Activated CD8-positive, alpha-beta memory T cell treated with anti-CD3 and anti-CD28 coated beads, Interleukin-2, amount 50 U/mL, for 48 hours (primary cell): Measurements from ENCODE around the gene LRCH1.
"Not testable (repeated sequence)": the region's sequence is repeated elsewhere in the genome, so short reads cannot be mapped to it uniquely, and the experiment has no call there.

ENCODE experiments used
- DNase-seq: peaks from one replicate; pipeline ENCODE4 v3.0.0-alpha.2; 2020

Gene LRCH1, protein sequence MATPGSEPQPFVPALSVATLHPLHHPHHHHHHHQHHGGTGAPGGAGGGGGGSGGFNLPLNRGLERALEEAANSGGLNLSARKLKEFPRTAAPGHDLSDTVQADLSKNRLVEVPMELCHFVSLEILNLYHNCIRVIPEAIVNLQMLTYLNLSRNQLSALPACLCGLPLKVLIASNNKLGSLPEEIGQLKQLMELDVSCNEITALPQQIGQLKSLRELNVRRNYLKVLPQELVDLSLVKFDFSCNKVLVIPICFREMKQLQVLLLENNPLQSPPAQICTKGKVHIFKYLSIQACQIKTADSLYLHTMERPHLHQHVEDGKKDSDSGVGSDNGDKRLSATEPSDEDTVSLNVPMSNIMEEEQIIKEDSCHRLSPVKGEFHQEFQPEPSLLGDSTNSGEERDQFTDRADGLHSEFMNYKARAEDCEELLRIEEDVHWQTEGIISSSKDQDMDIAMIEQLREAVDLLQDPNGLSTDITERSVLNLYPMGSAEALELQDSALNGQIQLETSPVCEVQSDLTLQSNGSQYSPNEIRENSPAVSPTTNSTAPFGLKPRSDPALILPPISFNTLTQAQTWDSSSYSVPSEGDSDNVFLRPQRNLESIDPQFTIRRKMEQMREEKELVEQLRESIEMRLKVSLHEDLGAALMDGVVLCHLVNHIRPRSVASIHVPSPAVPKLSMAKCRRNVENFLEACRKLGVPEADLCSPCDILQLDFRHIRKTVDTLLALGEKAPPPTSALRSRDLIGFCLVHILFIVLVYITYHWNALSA

DNA sequence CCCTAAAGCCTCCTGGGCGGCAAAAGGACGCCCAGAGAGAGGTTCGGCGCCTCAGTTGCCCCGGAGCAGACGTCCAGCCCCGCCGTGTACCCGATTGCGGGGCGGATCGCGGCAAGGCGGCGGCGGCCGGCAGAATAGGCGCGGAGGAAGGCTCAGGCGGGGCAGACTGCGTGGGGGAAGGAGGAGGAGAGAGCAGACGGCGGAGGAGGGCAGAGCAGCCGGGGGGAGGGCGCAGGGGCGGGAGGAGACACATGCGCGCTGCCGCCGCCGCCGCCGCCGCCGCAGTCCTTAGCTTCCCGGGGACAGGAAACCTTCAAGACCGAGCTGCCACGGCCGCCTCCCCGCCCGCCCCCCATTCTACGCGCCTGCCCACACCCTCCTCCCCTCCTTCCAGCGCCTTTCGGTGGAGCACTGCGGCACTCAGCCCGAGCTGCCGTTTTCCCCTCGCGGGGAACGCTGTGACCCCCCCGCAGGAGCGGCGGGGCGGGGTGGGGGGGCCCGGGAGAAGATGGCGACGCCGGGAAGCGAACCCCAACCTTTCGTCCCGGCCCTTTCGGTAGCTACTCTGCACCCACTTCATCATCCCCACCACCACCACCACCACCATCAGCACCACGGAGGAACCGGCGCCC, at the start of gene LRCH1:
Gene LRCH1, plus strand, starts transcription at position 282 of the 632 bp plus-strand sequence. Its CDS starts 227 bp downstream, at position 509.
- DNase-seq = peak; percentile 88

DNA sequence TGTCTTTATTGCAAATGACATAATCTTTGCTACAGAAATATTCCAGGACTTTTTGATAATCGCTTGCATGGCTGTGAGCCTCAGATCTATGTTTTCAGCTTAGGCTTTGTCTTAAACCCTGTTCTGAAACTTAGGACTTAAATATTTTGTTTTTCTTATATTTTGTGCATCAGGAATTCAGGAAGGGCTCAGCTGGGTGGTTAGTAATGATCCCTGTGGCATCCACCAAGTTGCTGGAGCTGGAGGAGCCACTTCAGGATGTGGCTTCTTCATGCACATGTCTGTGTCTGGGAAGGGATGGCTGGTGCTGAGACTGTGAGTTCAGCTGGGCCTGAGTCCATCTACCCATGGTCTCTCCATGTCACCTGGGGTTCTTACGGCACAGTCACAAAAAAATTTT, 48.9 kb upstream of the LRCH1 start:
- no peak for DNase-seq

DNA sequence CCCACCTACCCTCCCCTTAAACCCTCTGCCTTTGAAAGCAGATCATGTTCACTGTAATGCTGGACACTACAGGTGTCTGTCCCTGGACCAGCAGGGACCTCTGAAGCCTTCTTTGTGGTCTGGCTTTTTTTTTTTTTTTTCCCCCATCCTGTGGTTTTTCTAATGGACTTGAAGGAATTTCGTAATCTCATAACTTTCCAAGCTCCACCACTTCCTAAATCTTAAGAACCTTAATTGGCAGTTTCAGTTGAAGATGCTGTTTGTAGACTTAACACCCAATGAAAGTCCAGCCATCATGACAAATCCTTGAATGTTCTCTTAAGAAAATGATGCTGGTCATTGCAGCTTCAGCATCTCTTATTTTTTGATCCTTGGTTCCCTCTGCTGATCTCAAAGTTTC, 45.0 kb upstream of the LRCH1 start:
- no peak for DNase-seq

DNA sequence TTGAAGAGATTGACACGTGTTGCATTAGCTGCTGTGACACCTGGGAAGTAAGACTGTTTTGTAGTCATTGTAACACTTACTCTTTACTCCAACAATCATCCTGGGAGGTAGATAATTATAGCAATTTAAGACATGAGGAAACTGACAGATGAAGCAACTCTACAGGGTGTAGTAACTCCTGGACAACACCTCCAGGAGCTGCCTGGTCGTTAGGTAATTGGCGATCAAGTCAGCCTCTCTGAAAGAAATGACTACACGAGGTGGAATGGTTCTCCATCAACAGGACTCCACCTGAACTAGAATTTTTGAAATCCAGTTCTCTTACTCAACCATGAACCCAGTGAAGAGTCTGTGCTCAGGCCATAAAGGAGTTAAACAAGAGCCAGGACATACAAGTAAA, 43.0 kb upstream of the LRCH1 start:
- no peak for DNase-seq

DNA sequence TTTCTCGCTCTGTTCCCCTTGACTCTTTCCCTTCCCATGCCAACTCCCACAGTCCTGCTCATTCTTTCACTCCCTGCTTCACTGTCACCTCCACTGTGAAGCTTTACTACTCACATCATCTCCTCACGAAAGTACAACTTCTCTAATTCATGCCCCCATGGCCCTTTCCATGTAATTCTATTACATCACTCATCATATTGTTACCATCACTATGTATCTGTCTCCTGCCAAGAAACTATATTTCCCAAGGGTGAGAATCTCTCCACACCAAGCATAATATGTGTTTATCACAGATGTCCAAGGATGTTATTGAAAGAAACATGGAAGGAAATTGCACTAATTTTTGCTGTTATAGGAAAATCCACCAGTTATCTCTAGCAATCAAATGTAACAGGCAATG, 37.2 kb upstream of the LRCH1 start:
- DNase-seq = no peak

DNA sequence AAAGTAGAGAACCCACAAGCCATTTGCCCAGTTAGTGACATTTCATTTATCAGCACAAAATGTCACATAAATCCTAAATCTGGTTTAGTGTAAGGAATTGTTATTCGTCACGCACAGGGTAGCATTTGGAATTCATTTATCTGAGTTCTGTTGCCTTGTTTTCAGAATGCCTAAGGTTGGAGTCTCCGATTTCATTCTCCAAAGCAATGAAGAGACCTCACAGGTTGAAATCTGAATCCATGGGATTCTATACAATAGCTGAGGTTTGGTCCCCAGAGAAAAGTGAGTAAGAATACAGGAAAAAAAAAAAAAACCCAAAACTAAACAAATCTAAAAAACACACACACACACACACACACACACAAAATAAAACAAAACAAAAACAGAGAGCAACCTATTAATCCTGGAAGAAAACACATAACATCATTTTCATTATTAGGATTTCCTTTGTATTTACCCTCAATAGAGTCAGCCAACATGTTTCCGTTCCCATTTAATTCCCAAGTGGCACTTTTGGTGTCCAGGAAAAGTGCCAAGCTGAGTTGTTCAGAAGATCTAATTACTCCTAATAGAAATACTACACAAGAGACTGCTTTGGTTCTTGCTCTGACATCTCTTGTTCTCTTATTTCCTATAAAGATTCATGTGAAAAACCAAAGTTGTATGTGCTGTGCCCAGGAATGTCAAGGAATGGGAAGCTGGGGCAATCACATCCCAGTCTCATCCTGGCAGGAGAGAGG, 36.2 kb upstream of the LRCH1 start:
- no peak for DNase-seq

DNA sequence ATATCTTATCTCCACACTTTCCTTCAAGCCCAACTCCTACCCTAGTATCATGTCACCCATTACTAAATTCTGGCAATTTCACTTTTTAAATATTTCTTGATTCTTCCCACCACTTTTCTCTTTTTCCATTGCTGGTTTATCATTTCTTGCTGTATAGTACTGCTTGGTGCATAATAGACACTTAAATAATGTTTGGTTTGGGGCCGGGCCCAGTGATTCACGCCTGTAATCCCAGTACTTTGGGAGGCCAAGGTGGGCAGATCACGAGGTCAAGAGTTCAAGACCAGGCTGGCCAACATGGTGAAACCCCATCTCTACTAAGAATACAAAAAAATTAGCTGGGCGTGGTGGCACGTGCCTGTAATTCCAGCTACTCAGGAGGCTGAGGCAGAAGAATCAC, 35.2 kb upstream of the LRCH1 start:
- not testable (repeated sequence) for DNase-seq

DNA sequence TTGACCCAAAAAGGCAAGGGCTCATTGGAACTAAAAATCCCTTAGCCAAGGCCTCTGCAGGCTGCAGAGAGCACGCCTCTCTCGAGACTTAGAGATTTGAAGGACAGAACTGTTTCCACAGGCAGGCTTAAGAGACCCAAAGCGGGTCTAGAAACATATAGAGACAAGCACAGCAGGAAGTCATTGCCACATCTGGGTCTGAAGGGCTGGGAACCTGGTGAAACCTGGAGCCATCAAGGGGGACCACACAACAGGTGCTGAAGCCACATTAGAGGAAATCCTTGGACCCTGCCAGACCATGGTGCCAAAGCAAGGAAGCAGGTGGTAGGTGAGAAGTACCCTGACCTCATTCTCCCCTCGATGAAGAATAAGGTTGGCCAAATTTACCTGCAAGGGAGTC, 33.8 kb upstream of the LRCH1 start:
- DNase-seq = no peak

DNA sequence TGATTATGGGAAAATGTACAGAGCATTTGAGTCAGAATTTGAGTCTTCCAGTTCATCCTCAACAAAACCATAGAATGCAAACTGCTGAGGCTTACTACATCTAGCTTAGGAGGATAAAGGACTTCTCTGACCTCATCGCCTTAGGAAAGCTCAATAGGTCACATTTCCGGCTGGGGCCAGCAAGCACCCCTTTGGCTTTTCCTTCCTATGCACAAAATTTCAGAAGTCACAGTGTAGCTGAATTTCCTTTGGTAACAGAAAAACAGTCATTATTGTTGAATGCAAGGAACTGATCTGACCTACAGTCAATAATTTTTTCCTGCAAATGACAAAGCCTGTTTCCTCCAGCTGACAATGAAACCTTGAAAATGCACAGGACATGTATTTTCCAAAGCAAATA, 32.8 kb upstream of the LRCH1 start:
- no peak for DNase-seq

DNA sequence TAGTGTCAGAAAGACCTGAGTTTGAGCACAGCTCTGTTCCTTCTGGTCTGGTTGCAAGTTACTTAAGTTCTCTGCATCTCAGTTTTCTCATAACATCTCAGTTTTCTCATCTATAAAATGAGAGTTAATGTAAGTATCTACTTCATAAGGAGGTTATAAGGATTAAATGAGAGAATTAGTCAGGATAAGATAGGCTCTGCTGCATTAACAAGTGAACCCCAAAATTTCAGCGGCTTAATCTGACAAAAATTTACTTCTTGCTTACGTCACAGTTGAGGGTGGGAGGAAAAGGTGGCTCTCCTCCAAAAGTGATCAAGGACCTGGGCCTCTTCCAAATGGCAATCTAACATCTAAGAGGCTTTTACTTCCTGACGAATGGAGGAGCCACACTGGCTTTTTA, 31.5 kb upstream of the LRCH1 start:
- no peak for DNase-seq

DNA sequence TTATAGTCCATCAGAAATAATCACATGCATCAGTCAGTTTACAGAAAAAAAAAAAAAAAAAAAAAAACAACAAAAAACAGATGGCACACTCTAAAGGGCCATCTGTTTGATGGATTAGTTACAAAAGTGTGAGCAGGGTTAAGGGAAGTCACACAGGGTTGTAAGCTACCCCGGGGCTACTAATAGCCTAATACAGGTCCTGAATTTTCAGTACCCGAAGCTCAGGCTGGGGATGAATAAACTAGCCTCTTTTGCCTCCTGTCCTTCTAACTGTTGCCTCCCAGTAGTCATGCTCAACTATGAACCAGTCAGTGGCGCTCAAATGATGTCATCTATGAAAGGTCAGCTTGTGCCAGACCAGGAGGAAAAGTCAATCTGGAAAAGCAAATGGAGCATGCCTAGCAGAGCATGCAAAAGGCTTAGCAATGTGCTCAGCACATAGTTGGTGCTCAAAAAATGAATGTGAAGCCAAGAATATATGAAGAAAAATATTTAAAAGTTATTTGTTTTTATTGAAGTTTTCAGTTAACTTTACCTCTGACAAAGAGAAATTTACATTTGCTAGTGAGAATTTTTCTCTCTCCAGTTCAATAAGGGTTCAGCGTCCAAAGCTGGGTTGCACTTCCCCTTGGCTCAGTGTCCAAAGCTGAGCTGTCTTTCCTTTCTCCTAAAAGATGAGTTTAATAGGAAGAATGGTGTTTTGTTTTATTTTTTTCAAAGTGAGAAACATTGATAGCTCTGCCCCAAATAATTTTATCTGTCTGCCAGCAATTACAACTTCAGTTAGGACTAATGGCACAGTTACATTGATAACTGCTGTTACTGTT, 30.8 kb upstream of the LRCH1 start:
- no peak for DNase-seq

DNA sequence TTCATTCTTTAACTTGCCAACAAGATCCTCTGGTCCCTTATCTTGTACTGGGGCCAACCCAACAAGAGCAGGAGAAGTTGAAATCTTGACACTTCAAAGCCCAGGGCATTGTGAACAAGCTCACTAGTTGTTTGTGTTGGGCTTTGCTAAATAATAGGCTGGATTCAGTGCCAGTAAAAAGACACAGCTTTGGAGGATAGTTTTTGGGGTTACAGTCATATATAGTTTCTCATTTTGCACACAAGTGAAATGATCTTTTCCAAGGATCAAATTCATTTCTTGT, 30.3 kb upstream of the LRCH1 start:
- DNase-seq = no peak

DNA sequence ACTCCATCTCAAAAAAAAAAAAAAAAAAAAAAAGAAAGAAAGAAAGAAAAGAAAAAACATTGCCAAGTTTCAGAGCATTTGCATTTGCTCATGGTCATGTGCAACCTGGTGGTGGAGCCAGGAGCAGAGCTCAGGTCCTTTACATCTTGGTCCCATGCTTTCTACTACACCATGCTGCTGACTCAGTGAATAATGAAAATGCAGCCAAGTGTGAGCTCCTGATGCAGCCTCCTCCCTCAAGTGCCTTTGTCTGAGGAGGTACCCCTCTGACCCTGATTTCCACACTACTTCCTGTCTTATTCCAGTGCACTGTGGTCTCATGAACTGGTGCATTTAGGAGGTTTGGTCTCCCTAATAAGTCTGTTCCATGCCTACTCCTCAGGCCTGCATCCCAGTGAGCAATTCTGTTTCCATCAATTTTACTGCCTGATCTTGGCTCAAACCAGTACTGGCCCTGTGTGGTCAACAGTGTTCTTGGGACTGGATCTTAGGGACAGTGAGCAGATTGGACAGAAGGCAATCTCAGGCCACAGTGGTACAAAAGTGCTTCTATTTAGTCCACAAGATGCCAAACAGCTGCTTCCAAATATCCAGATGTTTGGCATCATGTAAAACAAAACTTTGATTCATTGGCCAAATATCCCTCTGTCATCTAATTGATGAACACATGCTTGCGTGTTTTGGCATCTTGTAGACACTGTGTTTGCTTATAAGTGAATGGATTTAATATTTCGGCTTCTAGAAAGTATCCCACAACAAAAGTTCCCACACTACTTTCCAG, 28.8 kb upstream of the LRCH1 start:
- DNase-seq = no peak

DNA sequence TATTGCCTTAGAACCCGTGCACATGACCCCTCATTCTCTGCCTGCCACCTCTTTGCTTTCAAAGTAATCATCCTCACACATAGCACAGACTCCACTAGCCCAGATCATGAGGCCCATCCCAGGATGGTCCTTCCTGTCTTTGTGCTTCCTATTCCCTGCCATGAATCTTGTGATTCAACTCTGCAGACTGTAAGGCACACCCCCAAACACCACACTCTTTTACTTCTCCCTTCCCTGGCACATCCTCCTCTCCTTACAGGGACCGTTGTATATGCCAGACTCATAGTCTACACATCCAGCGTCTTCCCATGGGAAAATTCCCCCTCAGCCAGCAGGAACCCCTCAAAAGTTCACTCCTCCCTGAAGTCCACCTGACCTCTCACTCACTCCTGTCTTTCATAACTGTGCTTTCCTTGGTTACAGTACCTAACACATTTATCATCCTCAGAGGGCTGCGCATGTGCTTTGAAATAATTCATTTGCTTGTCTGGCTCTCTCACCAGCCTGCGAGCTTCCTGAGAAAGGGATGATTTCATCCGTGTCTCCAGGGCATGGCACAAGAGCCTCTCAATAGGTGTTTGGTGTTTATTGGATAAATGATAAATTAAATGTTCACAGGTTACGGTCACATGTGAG, 26.8 kb upstream of the LRCH1 start:
- DNase-seq = no peak

DNA sequence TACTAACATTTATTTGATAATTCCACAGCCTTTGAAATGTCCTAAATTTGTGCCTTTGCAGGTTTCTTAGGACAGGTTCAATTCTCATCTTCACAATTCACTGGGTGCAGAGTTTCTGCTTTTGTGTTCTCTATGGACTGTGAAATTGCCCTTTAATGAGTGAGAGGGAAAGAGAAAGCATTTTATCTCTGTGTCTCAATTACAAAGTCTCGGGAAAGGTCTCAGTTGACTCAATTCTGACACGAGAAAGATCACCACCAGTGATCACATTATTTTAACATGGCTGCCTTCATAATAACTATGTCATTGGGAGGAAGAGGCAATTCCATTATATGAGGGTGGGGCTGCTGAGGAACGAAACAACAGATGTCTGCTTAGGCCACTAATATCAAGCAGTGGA, 26.2 kb upstream of the LRCH1 start:
- no peak for DNase-seq

DNA sequence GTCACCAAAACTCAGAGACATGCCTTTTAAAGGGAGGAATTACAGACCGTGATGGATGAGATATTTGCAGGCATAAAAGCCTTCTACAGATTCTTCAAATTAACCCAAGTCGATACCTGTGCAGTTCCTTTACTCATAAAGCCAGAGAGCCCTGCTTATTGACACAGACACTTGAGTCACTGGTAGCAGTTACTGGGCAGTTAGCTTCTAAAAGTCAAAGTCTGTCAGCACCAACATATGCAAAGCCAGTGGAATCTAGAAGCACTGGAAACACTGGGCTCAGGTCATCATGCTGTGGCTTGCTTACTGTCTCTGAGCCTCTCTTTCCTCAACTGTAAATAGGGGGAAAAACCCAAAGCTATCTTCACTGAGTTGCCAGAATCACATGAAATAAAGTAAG, 25.7 kb upstream of the LRCH1 start:
- DNase-seq = no peak

DNA sequence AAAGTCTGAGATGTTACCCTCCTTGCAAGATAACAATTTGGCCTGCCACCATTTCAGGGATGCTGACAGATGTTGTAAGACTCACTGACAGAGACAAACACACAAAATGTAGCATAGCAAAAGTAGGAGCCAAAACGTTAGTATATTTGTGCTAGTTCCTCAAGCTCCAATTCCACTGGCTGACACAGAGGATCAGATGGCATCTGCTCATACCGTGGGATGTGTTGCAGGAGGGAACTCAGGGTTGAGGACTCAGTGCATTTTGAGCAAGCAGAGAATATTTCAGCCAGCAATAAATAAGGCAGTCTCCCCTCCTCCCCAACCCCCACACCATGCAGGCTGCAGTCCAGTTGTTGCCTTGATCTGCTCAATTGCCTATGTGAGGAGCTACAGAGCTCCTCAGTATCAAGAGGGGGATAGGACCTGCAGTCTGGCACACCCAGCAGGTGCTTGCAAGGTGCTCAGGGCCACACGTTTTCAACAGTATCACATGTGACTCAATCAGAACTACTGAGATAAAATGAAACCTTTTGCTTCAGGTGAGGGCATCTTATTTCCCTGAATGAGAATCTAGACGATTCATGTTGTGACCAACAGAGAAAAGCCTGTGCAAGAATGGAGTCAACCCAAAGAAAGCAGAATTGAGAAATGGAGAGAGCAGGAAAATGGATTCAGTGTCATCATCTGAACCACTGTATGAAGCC, 23.6 kb upstream of the LRCH1 start:
- DNase-seq = no peak

DNA sequence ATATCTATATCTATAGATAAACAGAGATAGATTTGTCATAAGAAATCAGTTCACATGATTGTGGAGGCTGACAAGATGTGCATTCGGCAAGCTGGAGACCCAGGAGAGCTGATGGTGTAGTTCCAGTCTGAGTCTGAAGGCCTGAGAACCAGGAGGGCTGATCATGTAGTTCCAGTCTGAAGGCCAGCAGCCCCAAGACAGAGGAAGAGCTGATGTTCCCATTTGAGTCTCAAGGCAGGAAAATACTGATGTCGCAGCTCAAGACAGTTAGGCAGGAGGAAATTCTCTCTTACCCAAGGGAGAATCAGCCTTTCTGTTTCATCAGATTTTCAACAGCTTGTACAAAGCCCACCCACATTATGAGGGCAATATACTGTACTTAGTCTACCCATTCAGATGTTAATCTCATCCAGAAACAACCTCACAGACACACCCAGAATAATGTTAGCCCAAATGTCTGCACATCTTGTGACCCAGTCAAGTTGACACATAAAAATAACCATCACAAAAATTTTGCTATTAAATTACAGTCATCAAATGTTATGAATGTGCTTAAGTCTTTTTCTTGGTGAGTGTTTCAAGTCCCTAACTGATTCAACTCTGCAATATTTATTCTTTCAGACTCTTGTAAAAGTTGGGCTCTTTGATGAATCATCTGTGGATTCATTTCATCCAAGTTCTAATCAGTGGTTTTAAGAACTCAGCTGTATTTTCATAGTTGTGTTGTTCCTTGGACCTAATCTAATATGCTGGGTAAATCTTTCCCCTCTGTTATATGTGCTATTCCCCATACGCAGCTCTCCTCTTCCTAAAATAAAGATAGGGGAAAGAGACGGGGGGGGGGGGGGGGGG, 22.7 kb upstream of the LRCH1 start:
- no peak for DNase-seq

DNA sequence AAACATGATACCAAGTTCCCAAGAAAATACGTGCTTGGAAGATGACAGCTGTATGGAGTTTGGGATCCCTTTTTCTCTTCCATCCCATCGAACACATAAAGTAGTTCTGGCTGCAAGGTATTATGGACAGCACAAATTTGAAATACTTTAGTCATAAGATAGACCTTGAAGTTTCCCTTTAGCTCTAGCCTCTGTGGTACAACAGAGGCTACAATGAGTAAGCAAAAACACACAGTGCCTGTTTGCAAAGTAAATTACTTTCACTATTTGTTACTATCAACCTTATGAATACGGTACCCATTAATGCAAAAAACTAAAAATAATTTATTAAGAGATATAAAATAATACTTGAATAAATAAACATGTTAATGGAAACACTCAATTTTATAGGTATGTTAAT, 21.0 kb upstream of the LRCH1 start:
- DNase-seq = no peak

DNA sequence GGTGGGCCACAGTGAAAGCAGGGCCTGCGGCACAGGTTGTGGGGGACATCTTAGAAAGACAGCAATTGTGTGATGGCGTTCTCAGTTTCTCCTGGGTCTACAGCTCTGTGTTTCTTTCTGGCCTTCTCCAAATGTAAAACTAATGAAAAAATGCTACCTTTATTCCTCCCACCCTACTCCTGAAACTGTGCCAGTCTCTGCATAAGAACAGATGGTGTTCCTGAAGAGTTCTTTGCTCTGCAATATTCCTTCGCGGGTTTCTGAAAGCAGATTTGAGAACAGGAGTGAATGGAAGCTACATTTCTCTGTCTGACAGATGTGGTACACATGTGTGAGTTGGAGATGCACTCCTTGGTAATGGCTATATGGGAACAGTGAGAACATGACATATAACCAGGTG, 18.0 kb upstream of the LRCH1 start:
- DNase-seq = no peak
